Neutrophil (primary cell): ENCODE data around the gene TSPAN11.

Source experiments
- H3K27ac ChIP-seq: fragments of 200-600 bp; sonication (generic); 2 replicates; pipeline ENCODE4 v1.5.1; 2016; ENCODE audit warnings: mild to moderate bottlenecking, moderate library complexity
- H3K27me3 ChIP-seq: fragments of 200-600 bp; sonication (generic); 2 replicates; pipeline ENCODE4 v1.6.0; 2016; ENCODE audit warnings: mild to moderate bottlenecking
- H3K36me3 ChIP-seq: fragments of 200-600 bp; sonication (generic); 2 replicates; pipeline ENCODE4 v1.5.1; 2017
- H3K4me1 ChIP-seq, 2 experiments: fragments of 200-600 bp in 1 of 2; sonication (generic) in 1 of 2; 1 replicate in 1 of 2; 2 replicates in 1 of 2; pipeline versions ENCODE4 v1.5.1 to v1.6.1; 2013 to 2016; ENCODE audit warnings: low read depth in 1 of 2, low read length in 1 of 2, mild to moderate bottlenecking in 1 of 2, moderate library complexity in 1 of 2; ENCODE audit not compliant: control insufficient read depth in 1 of 2, insufficient read depth in 1 of 2
- H3K4me3 ChIP-seq, 2 experiments: fragments of 200-600 bp in 1 of 2; sonication (generic) in 1 of 2; 1 replicate in 1 of 2; 2 replicates in 1 of 2; pipeline ENCODE4 v1.5.1; 2013 to 2016; ENCODE audit warnings: low read depth in 1 of 2, low read length in 1 of 2, mild to moderate bottlenecking in 1 of 2, moderate library complexity in 1 of 2
- H3K9me3 ChIP-seq: fragments of 200-600 bp; sonication (generic); 2 replicates; pipeline ENCODE4 v1.5.1; 2016
- CTCF ChIP-seq: fragments of 200-600 bp; sonication (generic); IDR thresholded peaks from 2 replicates; pipeline ENCODE4 v1.5.1; 2016; ENCODE audit warnings: antibody characterized with exemption

TSPAN11 gene

GRCh38 chr12:31017535-31017934 is 91.0 kb downstream of the TSPAN11 start:
- Histone ChIP-seq H3K36me3 (no peaks in the 10 kb centered on the region), H3K27ac (no peak overlapping the region), H3K4me3 (no peak overlapping the region), H3K4me1 (no peaks in the 10 kb centered on the region), H3K27me3 (no peaks in the 10 kb centered on the region), H3K9me3 (no peaks in the 10 kb centered on the region)
- no peak for TF ChIP-seq CTCF

- H3K36me3 ChIP-seq = no peaks in the 10 kb centered on the region
Measured at GRCh38 chr12:31018106-31018789, 91.7 kb downstream of the TSPAN11 start.

GRCh38 chr12:31018790-31019505 is 92.4 kb downstream of the TSPAN11 start:
- H3K36me3 ChIP-seq = no peaks in the 10 kb centered on the region

More at GRCh38 chr12:31018106-31018789, 91.7 kb downstream of the TSPAN11 start:
- Histone ChIP-seq H3K27me3 (no peaks in the 10 kb centered on the region), H3K4me3 (no peak overlapping the region), H3K9me3 (no peaks in the 10 kb centered on the region), H3K4me1 (no peaks in the 10 kb centered on the region), H3K27ac (no peak overlapping the region)
- no peak for TF ChIP-seq CTCF

GRCh38 chr12:31019561-31019960 is 93.0 kb downstream of the TSPAN11 start:
- no peak for TF ChIP-seq CTCF
- no peaks in the 10 kb centered on the region for H3K4me1 ChIP-seq
- no peaks in the 10 kb centered on the region for H3K27me3 ChIP-seq
- no peaks in the 10 kb centered on the region for H3K36me3 ChIP-seq
- no peak overlapping the region for H3K27ac ChIP-seq
- H3K9me3 ChIP-seq = no peaks in the 10 kb centered on the region
- no peak overlapping the region for H3K4me3 ChIP-seq

More at GRCh38 chr12:31018790-31019505, 92.4 kb downstream of the TSPAN11 start:
- H3K27me3 ChIP-seq = no peaks in the 10 kb centered on the region
- no peaks in the 10 kb centered on the region for H3K9me3 ChIP-seq
- no peak overlapping the region for H3K27ac ChIP-seq
- no peak for TF ChIP-seq CTCF
- no peaks in the 10 kb centered on the region for H3K4me1 ChIP-seq
- no peak overlapping the region for H3K4me3 ChIP-seq

GRCh38 chr12:31019976-31020375 is 93.4 kb downstream of the TSPAN11 start:
- H3K36me3 ChIP-seq = no peaks in the 10 kb centered on the region
- no peak for TF ChIP-seq CTCF

More at GRCh38 chr12:31019976-31020375, 93.4 kb downstream of the TSPAN11 start:
- Histone ChIP-seq H3K27me3 (no peaks in the 10 kb centered on the region), H3K4me1 (no peaks in the 10 kb centered on the region), H3K27ac (no peak overlapping the region), H3K4me3 (no peak overlapping the region), H3K9me3 (no peaks in the 10 kb centered on the region)
